Heart left ventricle (tissue), 13 donors: Measurements from ENCODE around the gene PIMREG.

Experiments
- POLR2A ChIP-seq, 2 donors: fragments of 450-650 bp; IDR thresholded peaks; one replicate each; pipeline ENCODE4 v1.6.1; 2017; ENCODE audit warnings: antibody characterized with exemption in 2 of 2, mild to moderate bottlenecking in 2 of 2, moderate library complexity in 2 of 2
- TF ChIP-seq, protein P1 (sequence below), 12 donors: fragments of 200-600 bp; sonication (generic) in 4 of 12; IDR thresholded peaks; one replicate each; pipeline versions ENCODE4 v1.5.0 to v1.8.0; 2018 to 2022; ENCODE audit warnings: antibody characterized with exemption in 12 of 12, mild to moderate bottlenecking in 5 of 12
- donor health status: ischemic (EF 13 %, LVEDD 7.1; RV severe dilation, severe dysfunction).
- donor health status: DM: no; HTN: yes; CAD: no.
- donor health status: DM: no; HTN: no; CAD: no.
- donor health status: ischemic (EF 25% LVEDD 6.9; RV normal size, moderate dysfunction).
- donor health status: ischemic (EF 25% LVEDD 5.7; RV mildly dilated, moderate dysfunction).
- donor health status: ischemic (EF 35%, LVEDD 5.7; RV mildly dilated, moderate dysfunction).
- donor health status: nonischemic (EF 11% LVEDD 7.7; RV severe dilation, severe dysfunction).
- donor health status: DM: yes; HTN: yes; CAD: no.
- donor health status: PGD.
- donor health status: ischemic (EF 29% LVEDD 5.4; RV normal size, mild dysfunction).
- donor health status: nonischemic (EF 23%, LVEDD 6.1; RV moderate dilation, normal function).

- TF ChIP-seq, protein P1, sequence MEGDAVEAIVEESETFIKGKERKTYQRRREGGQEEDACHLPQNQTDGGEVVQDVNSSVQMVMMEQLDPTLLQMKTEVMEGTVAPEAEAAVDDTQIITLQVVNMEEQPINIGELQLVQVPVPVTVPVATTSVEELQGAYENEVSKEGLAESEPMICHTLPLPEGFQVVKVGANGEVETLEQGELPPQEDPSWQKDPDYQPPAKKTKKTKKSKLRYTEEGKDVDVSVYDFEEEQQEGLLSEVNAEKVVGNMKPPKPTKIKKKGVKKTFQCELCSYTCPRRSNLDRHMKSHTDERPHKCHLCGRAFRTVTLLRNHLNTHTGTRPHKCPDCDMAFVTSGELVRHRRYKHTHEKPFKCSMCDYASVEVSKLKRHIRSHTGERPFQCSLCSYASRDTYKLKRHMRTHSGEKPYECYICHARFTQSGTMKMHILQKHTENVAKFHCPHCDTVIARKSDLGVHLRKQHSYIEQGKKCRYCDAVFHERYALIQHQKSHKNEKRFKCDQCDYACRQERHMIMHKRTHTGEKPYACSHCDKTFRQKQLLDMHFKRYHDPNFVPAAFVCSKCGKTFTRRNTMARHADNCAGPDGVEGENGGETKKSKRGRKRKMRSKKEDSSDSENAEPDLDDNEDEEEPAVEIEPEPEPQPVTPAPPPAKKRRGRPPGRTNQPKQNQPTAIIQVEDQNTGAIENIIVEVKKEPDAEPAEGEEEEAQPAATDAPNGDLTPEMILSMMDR (IDR thresholded peaks at IDR 0.05), result no peak
- TF ChIP-seq POLR2A (IDR thresholded peaks at IDR 0.05), result no peak
Measured at GRCh38 chr17:6437956-6438355, 6.3 kb upstream of the PIMREG start.
